Activated T-cell treated with anti-CD3 and anti-CD28 coated beads for 24 hours (primary cell): ENCODE data around the gene PRKAG2.

Experiments
- DNase-seq: peaks from one replicate; pipeline ENCODE4 v3.0.0-alpha.2; 2020; ENCODE audit warnings: low read depth

Gene PRKAG2

DNA sequence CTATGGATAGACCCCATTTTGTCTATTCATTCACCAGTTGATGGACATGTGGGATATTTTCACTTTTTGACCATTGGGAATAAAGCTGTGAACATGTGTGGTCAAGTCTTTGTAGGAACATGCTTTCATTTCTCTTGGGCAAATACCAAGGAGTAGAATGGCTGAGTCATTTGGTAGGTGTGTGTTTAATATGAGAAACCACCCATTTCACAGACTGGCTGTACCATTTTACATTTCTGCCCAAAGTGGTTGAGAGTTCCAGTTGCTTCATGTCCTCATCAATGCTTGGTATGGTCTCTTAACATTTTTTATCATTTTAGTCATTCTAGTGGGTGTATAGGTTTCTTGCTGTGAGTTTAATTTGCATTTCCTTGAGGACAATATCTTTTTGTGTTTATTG is 232.4 kb downstream of the PRKAG2 start:
- no peak for DNase-seq

DNA sequence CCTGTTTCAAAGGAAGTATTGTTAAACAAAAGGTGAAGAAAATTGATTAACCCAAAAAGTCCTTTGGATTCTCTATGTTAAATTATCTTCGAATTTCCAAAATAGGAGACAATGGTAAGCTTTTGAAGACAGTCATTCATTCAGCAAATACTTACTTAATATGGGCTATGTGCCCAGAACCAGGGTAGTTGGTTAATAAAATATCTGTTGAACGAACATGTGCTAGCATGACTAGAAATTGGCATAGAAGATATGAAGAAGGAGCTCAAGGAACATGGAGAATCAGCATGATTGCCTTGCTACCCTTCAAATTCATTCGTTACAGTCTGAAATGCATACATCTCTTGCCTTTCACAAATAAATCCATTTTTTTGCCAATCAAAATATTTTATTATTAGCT is 234.2 kb downstream of the PRKAG2 start:
- DNase-seq: no peak

DNA sequence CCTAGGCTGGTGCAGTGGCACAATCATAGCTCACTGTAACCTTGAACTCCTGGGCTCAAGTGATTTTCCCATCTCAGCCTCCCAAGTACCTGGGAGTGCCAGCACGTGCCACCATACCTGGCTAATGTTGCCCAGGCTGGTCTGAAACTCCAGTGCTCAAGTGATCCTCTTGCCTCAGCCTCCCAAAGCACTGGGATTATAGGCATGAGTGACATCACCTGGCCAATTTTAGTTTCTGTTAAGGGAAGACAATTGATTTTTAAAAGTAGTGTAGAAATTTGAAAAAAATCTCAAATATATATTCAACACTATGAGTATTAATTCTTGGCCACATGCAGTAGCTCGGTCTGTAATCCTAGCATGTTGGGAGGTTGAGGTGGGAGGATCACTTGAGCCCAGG is 235.3 kb downstream of the PRKAG2 start:
- DNase-seq: no peak

DNA sequence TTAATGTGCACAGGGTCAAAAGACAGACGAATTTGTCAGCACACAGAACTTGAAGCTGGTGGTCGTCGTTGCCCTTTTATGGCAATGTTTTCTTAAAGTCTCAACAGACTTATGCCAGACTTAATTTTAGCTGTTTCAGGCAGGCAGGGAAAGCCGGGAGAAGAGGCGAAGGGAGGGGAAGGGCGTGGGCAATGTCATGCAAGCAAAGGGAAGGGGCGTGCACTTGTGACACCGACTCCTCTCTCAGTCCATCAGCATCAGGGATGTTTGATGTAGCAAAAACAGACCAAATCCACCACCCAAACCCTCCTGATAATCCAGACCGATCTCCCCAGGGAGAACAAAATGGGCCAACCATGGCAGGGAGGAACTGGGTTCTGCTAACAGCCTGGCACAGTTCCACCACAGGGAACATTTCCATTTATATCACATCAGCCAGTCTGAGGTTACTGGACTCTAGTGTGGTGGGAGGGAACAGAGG is 239.1 kb downstream of the PRKAG2 start:
- DNase-seq: no peak

DNA sequence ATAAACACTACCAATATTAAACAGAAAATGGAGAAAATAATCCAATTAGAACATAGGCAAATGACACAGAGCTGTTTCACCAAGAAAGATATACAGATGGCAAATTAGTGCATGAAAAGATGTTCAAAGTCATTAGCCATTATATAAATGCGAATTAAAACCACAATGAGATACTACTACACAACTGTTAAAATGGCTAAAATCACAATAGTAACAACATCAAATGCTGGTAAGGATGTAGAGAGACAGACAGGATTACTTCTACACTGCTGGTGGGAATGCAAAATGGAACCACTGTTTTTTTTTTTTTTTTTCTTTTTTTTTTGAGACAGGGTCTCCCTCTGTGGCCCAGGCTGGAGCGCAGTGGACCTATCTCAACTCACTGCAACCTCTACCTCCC is 242.3 kb downstream of the PRKAG2 start:
- no peak for DNase-seq

DNA sequence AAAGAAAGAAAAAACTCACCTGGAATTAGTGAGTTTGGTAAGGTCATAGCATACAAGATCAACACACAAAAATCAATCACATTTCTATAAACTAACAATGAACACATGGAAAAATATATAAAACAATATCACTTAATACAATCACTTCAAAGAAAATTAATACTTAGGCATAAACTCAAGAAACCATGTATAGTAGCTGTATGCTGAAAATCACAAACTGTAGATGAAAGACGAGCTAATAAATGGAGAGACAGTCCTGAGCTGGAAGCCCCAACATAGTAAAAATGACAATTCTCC is 243.5 kb downstream of the PRKAG2 start:
- no peak for DNase-seq

DNA sequence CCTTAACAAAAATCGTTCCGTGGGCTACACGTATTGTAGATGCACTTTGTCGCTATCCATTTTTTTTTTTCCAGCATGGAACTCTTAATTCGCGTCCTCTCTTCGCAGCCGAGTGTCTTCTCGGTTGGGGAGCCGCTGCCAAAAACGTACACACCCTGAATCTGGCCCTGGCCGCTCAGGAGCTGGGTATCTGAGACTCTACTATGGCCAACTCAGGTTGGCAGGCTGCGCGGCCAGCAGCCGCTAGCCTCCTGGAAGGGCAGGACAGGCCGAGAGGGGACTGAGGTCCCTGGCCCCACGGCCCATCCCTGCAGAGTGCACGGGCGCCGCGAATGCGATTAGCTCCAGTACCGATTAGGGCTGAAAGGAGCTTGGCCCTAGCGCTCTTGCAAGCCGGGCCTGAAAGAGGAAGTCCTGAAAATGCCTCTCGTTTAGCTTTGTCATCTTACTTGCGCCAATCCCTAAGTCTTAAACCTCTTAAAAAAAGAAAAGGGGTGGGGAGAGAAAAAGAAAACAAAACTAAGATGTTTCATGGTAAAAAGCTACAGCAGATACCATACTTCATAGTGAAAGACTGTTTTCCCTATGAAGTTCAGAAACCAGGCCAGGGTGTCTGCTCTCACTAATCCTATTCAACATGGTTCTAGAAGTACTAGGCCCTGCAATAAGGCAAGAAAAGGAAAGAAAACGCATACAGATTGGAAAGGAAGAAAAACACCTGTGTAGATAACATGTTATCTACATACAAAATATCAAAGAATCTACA is 244.0 kb downstream of the PRKAG2 start:
- peak; percentile 42 for DNase-seq

DNA sequence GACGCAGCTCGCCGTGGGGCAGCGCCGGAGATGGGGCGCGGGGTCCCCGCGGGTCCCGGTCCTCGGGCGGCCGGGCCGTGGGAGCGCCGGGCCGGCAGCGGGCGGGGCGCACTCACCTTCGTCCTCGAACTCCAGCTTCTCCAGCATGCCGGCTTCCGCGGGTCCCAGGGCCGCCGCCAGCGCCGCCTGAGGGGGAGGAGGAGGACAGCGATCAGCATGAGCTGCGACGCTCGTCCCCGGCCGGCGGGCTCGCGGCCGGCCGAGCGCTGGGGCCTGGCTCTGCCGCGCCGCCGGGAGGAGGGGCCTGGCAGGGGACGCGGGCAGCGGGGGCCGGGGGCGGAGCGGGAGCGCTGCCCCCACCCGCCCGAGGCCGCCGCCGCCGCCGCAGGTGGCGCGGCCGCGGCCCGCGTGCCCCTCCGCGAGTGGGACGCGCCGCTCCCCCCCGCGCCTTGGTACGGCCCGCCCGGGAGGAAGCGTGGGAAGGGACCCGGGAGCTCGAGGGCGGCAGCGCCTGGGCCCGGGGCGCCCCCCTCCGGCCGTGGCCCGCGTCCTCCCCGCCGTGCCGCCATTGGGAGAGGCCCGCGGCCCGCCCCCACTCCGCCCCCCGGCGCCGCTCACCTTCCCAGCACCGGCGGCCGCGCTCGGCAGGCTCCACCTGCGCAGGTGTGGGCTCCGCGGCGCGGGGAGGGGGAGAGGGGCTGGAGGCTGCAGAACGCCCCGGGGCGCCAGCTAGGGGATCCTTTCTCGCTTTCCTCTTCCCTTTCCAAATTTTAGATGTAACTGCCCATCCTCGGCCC is 244.8 kb downstream of the PRKAG2 start:
- DNase-seq: peak; percentile 81

DNA sequence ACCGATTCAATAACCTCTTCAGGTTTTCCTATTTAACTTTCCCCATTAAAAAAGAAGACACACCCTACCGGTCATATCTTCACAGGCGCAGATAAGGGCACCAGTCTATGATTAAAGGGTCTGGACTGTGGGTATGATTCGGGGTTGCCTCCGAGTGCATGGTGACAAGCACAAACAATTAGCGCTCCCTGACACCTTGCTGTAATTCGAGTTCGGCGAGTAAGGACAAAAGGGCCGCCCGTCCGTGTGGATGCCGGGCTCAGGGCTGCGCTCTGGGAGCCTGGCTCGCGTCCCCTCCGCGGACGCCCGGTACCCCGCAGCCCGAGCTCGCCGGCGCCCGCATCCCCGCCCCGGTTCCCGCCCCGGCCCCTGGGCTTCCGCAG is 245.4 kb downstream of the PRKAG2 start:
- DNase-seq: no peak

DNA sequence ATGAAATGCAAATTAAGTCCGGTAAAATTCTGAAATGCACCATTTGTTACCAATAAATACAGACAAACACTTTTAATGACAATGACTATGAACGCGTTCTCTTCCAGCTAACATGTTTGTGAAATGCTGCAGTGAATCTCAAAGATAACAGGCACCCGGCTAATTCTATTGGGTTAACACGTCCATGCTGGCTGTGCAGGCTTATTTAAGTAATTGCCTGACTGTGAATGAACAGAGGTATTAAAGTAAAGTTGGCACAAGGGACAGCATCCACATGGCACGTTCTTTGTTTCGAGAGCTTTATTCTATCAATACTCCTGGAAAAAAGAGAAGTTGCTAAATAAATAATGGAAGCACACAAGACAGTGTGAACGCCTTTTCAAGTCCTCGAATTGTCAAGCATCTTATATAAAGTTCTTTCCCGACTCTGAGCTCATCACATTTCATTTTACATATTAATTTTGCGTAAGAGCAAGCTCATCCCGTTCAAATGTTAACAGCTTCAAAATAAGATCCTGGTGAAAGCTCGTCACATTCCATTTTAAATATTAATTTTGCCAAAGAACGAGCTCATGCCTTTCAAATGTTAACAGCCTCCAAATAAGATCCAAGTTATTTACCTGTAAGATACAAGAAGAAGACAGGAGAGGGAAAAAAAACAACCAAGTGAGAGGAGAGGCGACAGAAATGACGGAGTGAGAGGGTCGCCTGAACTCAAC is 245.9 kb downstream of the PRKAG2 start:
- DNase-seq: no peak

DNA sequence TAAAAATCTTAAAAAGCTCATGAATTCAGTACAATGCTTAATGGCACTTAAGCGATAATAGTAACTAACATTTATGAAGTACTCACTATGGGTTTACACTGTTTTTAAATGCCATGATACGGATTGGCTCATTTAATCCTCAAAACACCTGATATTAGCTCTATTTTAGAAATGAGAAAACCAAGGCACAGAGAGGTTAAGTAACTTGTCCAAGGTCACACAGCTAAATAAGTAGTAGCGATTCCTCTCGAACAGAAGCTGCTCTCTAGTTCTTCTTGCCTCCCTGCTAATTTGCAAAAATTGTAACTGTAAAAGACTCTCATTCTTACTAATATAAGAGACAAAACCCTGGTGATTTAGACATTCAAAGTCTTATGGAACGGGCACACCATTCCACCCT is 246.6 kb downstream of the PRKAG2 start:
- no peak for DNase-seq

DNA sequence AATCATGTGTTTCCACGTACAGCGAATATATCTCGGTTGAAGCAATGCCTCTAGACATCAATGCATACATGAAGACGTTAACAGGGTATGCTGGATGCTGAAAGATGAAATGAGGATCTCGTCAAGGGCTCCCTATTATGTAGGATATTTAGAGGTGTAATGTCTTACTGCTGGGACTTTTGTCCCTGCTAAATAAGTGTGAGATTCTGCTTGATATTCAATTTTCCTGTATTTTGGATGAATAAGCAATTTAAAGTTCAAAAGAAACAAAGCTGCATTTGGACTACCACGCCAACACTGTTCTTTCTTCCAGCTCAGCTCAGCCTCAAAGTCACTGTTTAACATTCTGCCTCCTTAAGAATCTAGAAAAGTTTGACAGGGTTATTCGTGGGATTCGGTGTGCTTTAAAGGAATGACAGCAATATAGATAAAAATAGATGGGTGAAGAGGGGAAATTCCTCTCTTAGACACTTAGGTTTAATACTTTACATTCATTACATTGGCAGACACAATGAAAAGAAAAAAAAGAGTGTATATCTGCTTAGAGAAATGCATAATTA is 247.1 kb downstream of the PRKAG2 start:
- no peak for DNase-seq

DNA sequence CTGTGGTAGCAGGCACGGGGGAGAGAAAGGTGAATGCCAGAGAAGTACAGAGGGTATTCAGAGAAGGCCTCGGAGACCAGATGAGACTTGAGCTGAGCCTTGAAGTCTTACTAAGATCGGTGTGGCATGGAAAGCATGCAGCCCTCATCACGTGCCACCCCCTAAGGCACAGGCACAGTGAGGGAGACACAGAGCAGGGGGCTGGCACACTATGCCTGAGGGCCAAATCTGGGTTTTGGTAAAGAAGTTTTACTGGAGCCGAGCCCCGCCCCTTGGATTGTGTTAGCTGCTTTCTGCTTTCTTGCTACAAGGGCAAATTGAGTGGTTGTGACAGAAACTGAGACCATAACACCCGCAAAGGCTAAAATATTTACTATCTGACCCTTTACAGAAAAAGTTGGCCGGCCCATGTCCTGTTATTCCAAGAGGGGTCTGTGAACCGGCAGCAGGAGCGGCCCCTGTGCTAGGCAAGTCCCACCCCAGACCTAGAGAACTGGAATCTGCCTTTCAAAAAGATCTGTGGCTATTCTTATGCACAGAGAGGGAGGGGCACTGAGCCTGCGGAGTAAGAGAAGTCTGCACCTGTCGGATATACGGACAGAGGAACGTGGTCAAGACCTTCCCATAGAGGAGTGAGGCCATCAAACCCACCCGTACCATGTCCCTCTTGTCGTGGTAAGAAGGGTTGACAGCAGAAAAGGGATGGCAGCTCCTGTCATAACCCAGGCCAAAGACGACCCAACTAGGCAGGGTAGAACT is 247.9 kb downstream of the PRKAG2 start:
- no peak for DNase-seq

DNA sequence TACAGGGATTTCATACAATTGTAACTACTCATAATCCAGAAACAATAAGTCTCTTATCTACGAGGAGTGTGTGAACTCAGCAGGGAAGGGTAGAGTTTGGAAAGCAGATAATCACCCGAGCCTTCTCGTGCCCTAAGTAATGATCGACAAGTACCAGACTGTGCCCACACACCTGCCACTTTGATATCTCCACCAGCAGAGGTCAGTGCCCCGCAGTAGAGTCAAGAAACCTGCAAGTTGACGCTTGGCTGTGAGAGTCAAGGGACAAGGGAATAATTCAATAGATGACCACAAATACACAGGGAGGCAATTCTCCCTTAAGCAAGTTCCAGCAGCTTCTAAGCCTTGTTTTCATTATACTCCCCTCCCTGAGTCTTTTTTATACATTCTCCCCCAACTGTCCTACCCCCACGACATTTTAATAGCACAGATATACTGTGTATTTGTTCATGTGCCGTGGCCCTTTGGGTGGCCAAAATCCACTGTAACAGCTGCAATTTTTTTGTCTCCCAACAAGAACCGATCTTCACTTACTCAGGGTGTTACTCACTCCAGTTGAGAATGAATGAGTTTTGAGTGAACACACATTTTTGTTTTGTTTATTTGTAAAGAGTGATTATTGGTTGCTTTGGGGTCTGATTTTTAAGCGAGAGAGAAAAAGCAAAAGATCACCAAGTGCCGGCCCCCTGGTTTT is 250.3 kb downstream of the PRKAG2 start:
- DNase-seq: no peak

DNA sequence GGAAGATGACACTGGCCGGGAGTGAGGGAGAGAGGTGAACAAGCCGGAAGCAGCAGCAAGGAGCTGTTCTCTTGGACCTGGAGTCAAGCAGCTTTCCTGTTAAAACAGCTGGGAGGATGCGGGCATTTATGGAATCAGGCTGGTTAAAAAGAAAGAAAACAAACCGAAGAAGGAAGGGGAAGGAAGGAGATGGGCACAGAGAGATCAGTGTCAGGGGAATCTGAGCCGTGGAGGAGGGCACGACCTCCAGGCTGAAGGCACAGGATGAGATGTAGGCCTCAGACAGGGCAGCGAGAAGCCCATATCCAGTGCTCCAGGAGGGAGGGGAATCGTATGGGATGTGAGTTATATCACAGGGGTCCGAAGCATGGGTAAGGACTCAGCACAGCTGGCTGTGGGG is 251.3 kb downstream of the PRKAG2 start:
- no peak for DNase-seq

DNA sequence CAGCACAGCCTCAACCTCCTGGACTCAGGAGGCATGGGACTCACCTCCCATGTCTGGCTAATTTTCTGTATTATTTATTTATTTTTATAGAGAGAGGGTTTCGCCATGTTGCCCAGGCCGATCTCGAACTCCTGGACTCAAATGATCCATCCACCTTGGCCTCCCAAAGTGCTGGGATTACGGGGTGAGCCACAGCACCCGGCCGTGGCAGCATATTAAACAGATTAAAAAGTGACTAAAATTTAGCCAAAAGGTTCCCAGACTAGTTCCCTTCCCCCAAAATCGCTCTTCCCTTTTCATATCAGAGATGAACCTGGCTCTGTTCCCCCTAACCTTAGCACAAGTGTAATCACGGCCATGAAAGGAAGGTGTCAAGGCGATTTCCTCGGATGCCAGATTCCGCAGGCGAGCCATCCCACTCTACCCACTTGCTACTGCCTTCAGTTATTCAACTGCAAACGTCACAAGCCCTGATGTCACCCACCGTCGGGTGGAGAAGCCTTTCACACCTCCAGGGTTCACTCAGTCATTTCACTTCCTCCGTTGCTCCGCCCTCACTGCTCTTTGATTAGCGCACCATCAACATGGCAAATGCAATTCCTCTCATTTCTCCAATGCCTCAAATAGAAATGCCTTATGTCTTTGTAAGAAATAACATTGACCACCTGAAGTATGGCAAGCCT is 252.5 kb downstream of the PRKAG2 start:
- no peak for DNase-seq

DNA sequence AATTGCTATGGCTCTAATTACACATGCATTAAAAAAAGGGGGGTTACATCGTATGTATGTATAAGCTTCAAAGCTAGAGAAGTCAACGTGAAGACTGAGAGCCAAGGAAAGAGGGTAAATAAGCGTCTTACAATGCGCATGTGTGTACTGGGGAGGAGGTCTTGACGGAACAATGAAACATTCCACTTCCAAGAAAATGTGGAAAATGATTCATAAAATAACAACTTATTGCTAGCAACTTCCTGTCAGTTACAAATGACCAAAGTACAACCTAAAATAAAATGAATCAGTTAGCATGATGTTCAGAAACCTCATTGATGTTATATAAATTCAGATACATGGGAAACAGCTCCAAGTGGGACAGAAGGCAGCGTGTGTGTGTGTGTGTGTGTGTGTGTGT is 253.1 kb downstream of the PRKAG2 start:
- DNase-seq: no peak

DNA sequence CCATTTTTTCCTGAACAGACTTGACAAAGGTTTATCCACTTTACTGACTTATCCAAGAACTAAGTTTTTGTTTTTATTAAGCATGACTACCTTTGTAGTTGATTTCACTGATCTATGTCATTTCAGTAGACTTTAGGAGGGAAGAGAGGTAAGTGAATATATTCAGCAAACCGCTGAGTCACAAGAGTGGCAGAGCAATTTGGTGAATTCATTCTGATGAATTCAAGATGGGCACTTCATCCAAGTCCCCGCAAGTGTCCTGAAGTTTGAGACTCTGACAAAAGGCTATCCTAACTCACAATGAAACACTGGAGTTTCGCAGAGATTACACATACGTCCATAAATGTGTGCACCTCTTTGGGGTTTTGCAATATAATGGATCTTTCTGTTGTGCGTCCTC is 255.0 kb downstream of the PRKAG2 start:
- DNase-seq: no peak

DNA sequence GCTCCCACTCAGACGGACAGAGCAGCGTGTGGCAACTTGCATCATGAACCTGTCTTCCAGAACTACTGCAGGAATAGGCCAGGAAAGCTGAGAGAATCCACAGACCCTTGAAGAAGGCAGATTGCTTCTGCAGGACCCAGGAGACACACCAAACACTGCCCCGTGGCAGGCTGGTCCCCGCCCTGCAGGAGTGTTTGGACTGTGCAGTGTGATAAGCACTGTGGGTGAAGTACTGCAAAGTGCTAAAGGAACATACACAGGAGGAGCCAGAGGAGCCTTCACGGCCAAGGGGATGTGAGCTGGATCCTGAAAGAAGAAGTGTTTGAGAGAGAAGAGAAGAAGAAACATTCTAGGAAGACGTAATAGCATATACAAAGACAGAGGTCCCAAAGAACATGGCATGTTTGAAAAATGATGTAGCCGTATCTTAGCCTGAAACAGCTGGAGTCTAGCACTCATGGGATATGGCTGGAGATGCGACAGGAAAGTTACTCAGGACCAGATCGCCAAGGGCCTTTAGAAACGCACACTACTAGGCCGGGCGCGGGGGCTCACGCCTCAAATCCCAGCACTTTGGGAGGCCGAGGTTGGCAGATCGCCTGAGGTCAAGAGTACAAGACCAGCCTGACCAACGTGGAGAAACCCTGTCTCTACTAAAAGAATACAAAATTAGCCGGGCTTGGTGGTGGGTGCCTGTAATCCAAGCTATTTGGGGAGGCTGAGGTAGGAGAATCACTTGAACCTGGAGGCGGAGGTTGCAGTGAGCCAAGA is 260.3 kb downstream of the PRKAG2 start:
- no peak for DNase-seq

DNA sequence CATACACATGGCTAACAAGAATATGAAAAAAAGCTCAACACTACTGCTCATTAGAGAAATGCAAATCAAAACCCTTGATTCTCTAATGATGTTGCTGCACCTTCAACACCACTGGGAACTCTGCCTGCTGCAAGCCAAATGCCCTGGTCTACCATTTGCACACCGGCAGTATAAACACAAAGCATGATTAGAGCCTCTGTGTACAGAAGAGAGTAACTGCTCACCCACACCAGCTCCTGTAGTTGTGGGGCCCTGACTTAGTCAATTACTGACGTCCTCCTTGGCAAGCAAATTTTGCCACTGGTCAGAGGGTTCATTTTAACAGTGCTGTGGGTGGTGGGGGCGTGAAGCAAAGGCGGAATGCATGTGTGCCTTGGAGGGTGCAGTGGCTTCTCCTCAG is 261.1 kb downstream of the PRKAG2 start:
- no peak for DNase-seq
